Stomach (tissue), 9 donors: ENCODE measurements around the gene GLCCI1. TPM values are rescaled to one million over a fixed set of nuclear protein-coding genes. Genes with fewer than 3 reads are reported as not detected.

Experiments
- DNase-seq, 2 donors: peaks; one replicate each; pipeline versions ENCODE4 v3.0.0 to v3.0.0-alpha.2; 2013 to 2019
- H3K27ac ChIP-seq, 5 donors: fragments of 200-600 bp in 4 of 5; sonication (generic) in 4 of 5; one replicate each; pipeline ENCODE4 v1.5.1; 2013 to 2019; ENCODE audit warnings: mild to moderate bottlenecking in 1 of 5, moderate library complexity in 1 of 5
- H3K27me3 ChIP-seq, 3 donors: fragments of 200-600 bp; sonication (generic); one replicate each; pipeline ENCODE4 v1.5.1; 2017 to 2019; ENCODE audit warnings: mixed run types in 1 of 3
- H3K36me3 ChIP-seq, 4 donors: fragments of 200-600 bp; sonication (generic); 1 replicate in 3 of 4; 2 replicates in 1 of 4; pipeline ENCODE4 v1.5.1; 2016 to 2019
- H3K4me1 ChIP-seq, 4 donors: fragments of 200-600 bp; sonication (generic); one replicate each; pipeline ENCODE4 v1.5.1; 2016 to 2019
- H3K4me3 ChIP-seq, 4 donors: fragments of 200-600 bp; sonication (generic) in 3 of 4; one replicate each; pipeline ENCODE4 v1.5.1; 2016 to 2019; ENCODE audit warnings: mild to moderate bottlenecking in 1 of 4
- H3K9me3 ChIP-seq, 4 donors: fragments of 200-600 bp; sonication (generic); one replicate each; pipeline ENCODE4 v1.5.1; 2016 to 2019
- CTCF ChIP-seq, 7 experiments: fragments of 450-650 bp in 4 of 7; fragments of 200-600 bp in 3 of 7; sonication (generic) in 3 of 7; IDR thresholded peaks; one replicate each; pipeline ENCODE4 v1.5.1; 2016 to 2019; ENCODE audit warnings: antibody characterized with exemption in 7 of 7, control low read depth in 2 of 7, mild to moderate bottlenecking in 1 of 7
- EP300 ChIP-seq: sonication (generic); formaldehyde crosslinking; IDR thresholded peaks from one replicate; pipeline ENCODE4 v1.6.1; 2017; ENCODE audit warnings: antibody characterized with exemption
- POLR2A ChIP-seq, 4 donors: fragments of 450-650 bp; IDR thresholded peaks; one replicate each; pipeline ENCODE4 v1.6.1; 2016; ENCODE audit warnings: antibody characterized with exemption in 4 of 4, control low read depth in 2 of 4, mild to moderate bottlenecking in 1 of 4, moderate library complexity in 1 of 4
- POLR2AphosphoS5 ChIP-seq, 3 donors: sonication (generic); formaldehyde crosslinking; IDR thresholded peaks; one replicate each; pipeline ENCODE4 v1.6.1; 2016; ENCODE audit warnings: antibody characterized with exemption in 3 of 3
- WGBS, 5 donors: extraction: QIAGEN DNeasy Blood & Tissue Kit in 3 of 5; methylation state at CpG; one replicate each; pipeline versions ENCODE4 v1.1.5 to v1.1.7; 2013 to 2018; 5-methylcytosine and 5-hydroxymethylcytosine counted together
- intact Hi-C: fragments of 100-400 bp; cut with DNase I; formaldehyde crosslinking; loops from one replicate; pipeline ENCODE4 v1.15.1; 2023; ENCODE audit warnings: low total_unique reads
- polyA plus RNA-seq, 3 donors: library from polyadenylated mRNA; stranded (reverse); fragments of 200-250 nt; gene quantifications; one replicate each; pipeline ENCODE4 v1.2.3, GENCODE V29; 2013
- total RNA-seq, 5 donors: library from RNA; depleted of rRNA; stranded (reverse); fragments of >200 nt; gene quantifications; one replicate each; pipeline versions ENCODE4 v1.1.0 to v1.2.3, GENCODE V29; 2014 to 2016
- donor health status: healthy with polysubstance abuse.
- donor health status: Bipolar disorder and iron deficiency.
- donor health status: healthy.

The GLCCI1 gene
- total and polyA plus RNA-seq, 8 donors = 2.6 to 60.9 (median 14.9) TPM

- Histone ChIP-seq H3K4me3 (no peak overlapping the region), H3K27me3 (no peaks in the 10 kb centered on the region), H3K4me1 (peaks cover 6 to 63% (median 31%) of the 10 kb centered on the region in 4 donors), H3K9me3 (no peaks in the 10 kb centered on the region), H3K36me3 (no peaks in the 10 kb centered on the region), H3K27ac (no peak overlapping the region)
- intact Hi-C loops = no loop called here
- TF ChIP-seq CTCF (IDR thresholded peaks at IDR 0.05) = no peak
- TF ChIP-seq POLR2AphosphoS5 (IDR thresholded peaks at IDR 0.05) = no peak
- TF ChIP-seq EP300 = no peak
- no peak for TF ChIP-seq POLR2A (IDR thresholded peaks at IDR 0.05)
- DNase-seq = no peak
- WGBS, 5 donors = 78 to 97% (median 91%) methylated on average over 3 of the region's 3 CpGs
These were observed 8.1 kb downstream of the GLCCI1 start for GRCh38 chr7:7976677-7977076.

- no peaks in the 10 kb centered on the region for H3K36me3 ChIP-seq
- DNase-seq = peak in 1 of 2 donors; percentile 13
- no peaks in the 10 kb centered on the region for H3K9me3 ChIP-seq
- H3K4me1 ChIP-seq = peaks cover 0 to 52% (median 26%) of the 10 kb centered on the region in 4 donors
- 74 to 87% (median 81%) methylated on average over 2 of the region's 2 CpGs for WGBS, 5 donors
- H3K27me3 ChIP-seq = no peaks in the 10 kb centered on the region
- H3K4me3 ChIP-seq = no peak overlapping the region
- H3K27ac ChIP-seq = no peak overlapping the region
- TF ChIP-seq CTCF (IDR thresholded peaks at IDR 0.05) = no peak
- no peak for TF ChIP-seq POLR2AphosphoS5 (IDR thresholded peaks at IDR 0.05)
- TF ChIP-seq POLR2A (IDR thresholded peaks at IDR 0.05) = no peak
- intact Hi-C loops = no loop called here
These were observed 9.2 kb downstream of the GLCCI1 start for GRCh38 chr7:7977774-7978173.

GRCh38 chr7:7978860-7979259 is 10.3 kb downstream of the GLCCI1 start:
- peaks cover 0 to 52% (median 22%) of the 10 kb centered on the region in 4 donors for H3K4me1 ChIP-seq
- no peaks in the 10 kb centered on the region for H3K9me3 ChIP-seq
- no peak overlapping the region for H3K4me3 ChIP-seq
- H3K27me3 ChIP-seq = no peaks in the 10 kb centered on the region
- TF ChIP-seq POLR2AphosphoS5 (IDR thresholded peaks at IDR 0.05) (no peak), EP300 (no peak), CTCF (IDR thresholded peaks at IDR 0.05) (no peak), POLR2A (IDR thresholded peaks at IDR 0.05) (no peak)
- peak in 1 of 2 donors; percentile 23 for DNase-seq
- intact Hi-C loops = no loop called here
- 63 to 75% (median 71%) methylated on average over 2 of the region's 2 CpGs for WGBS, 5 donors
- no peaks in the 10 kb centered on the region for H3K36me3 ChIP-seq
- no peak overlapping the region for H3K27ac ChIP-seq

GRCh38 chr7:7979558-7979957 is 11.0 kb downstream of the GLCCI1 start:
- WGBS, 5 donors = 89 to 96% (median 91%) methylated on average over 1 of the region's 1 CpG
- no peak for TF ChIP-seq EP300
- Histone ChIP-seq H3K27ac (no peak overlapping the region), H3K9me3 (no peaks in the 10 kb centered on the region), H3K4me3 (no peak overlapping the region), H3K4me1 (peaks cover 2 to 58% (median 25%) of the 10 kb centered on the region in 4 donors), H3K27me3 (no peaks in the 10 kb centered on the region), H3K36me3 (no peaks in the 10 kb centered on the region)
- intact Hi-C loops = no loop called here
- no peak for DNase-seq

GRCh38 chr7:7980134-7980533 is 11.5 kb downstream of the GLCCI1 start:
- intact Hi-C loops = no loop called here
- Histone ChIP-seq H3K27me3 (no peaks in the 10 kb centered on the region), H3K9me3 (no peaks in the 10 kb centered on the region), H3K27ac (no peak overlapping the region), H3K36me3 (no peaks in the 10 kb centered on the region), H3K4me3 (no peak overlapping the region), H3K4me1 (peaks cover 6 to 62% (median 27%) of the 10 kb centered on the region in 4 donors)
- no peak for DNase-seq
- 83 to 93% (median 90%) methylated on average over 2 of the region's 2 CpGs for WGBS, 5 donors
- TF ChIP-seq CTCF (IDR thresholded peaks at IDR 0.05) (no peak), POLR2AphosphoS5 (IDR thresholded peaks at IDR 0.05) (no peak), EP300 (no peak), POLR2A (IDR thresholded peaks at IDR 0.05) (no peak)
